Hindlimb muscle (tissue), 1 donor: Measurements from ENCODE around the gene LETM1. TPM values are rescaled to one million over a fixed set of nuclear protein-coding genes. Genes with fewer than 3 reads are reported as not detected.

Experiments
- DNase-seq: peaks from one replicate; pipeline ENCODE4 v3.0.0-alpha.2; 2013
- polyA plus RNA-seq: library from polyadenylated mRNA; unstranded; fragments of 120-200 nt; gene quantifications from one replicate; pipeline ENCODE4 v1.2.1, GENCODE V29; 2013; ENCODE audit not compliant: insufficient read length

The LETM1 gene
- polyA plus RNA-seq, 1 donor, result 19.7 TPM

- no peak for DNase-seq
These were observed 32.4 kb downstream of the LETM1 start for GRCh38 chr4:1823545-1823932.

GRCh38 chr4:1822568-1823544 lies 33.1 kb downstream of the LETM1 start:
- no peak for DNase-seq

- DNase-seq, result no peak
These were observed 34.0 kb downstream of the LETM1 start for GRCh38 chr4:1821679-1822567.

- no peak for DNase-seq
These were observed 36.1 kb downstream of the LETM1 start for GRCh38 chr4:1819816-1820215.

GRCh38 chr4:1819284-1819683 lies 36.7 kb downstream of the LETM1 start:
- DNase-seq, result peak; percentile 29

- no peak for DNase-seq
These were observed 39.7 kb downstream of the LETM1 start for GRCh38 chr4:1815997-1816860.

- no peak for DNase-seq
These were observed 40.6 kb downstream of the LETM1 start for GRCh38 chr4:1815096-1815996.

GRCh38 chr4:1814453-1814852 lies 41.5 kb downstream of the LETM1 start:
- no peak for DNase-seq

- DNase-seq, result no peak
These were observed 42.0 kb downstream of the LETM1 start for GRCh38 chr4:1813915-1814314.

GRCh38 chr4:1813231-1813630 lies 42.7 kb downstream of the LETM1 start:
- no peak for DNase-seq

- no peak for DNase-seq
These were observed 43.2 kb downstream of the LETM1 start for GRCh38 chr4:1812720-1813119.

- no peak for DNase-seq
These were observed 45.2 kb downstream of the LETM1 start for GRCh38 chr4:1810765-1811164.

GRCh38 chr4:1809754-1810502 lies 46.0 kb downstream of the LETM1 start:
- DNase-seq, result peak; percentile 52

- DNase-seq, result no peak
These were observed 46.9 kb downstream of the LETM1 start for GRCh38 chr4:1808851-1809753.

- DNase-seq, result no peak
These were observed 47.6 kb downstream of the LETM1 start for GRCh38 chr4:1808396-1808795.

- DNase-seq, result no peak
These were observed 48.6 kb downstream of the LETM1 start for GRCh38 chr4:1807332-1807777.

GRCh38 chr4:1806596-1807331 lies 49.2 kb downstream of the LETM1 start:
- no peak for DNase-seq

- DNase-seq, result no peak
These were observed 49.8 kb downstream of the LETM1 start for GRCh38 chr4:1806223-1806564.
